HEK293 (cell line): Measurements from ENCODE around the gene RCAN2.

Source experiments
- CTCF ChIA-PET: fragments of 350-600 bp; formaldehyde crosslinking; extraction: SDS; loops from one replicate; lab custom pipeline; 2021; ENCODE audit warnings: antibody characterized with exemption; lab: Yijun Ruan, JAX
- POLR2A ChIA-PET: fragments of 300-600 bp; formaldehyde crosslinking; extraction: SDS; loops from one replicate; lab custom pipeline; 2020; ENCODE audit warnings: antibody characterized with exemption, inconsistent platforms; lab: Yijun Ruan, JAX
- H3K27ac ChIP-seq: fragments of 200-500 bp; sonication (Bioruptor generic); 2 replicates; pipeline ENCODE4 v1.5.1; 2014; ENCODE audit warnings: low read depth, low read length, control low read depth, inconsistent platforms; ENCODE audit errors: extremely low read depth
- H3K36me3 ChIP-seq, 2 experiments: fragments of 200-500 bp in 1 of 2; sonication (Bioruptor generic) in 1 of 2; 1 replicate in 1 of 2; 2 replicates in 1 of 2; pipeline ENCODE4 v1.5.1; 2014 to 2017; ENCODE audit warnings: inconsistent platforms in 2 of 2, low read length in 2 of 2; ENCODE audit not compliant: control insufficient read depth in 2 of 2, insufficient read depth in 1 of 2
- H3K4me1 ChIP-seq: fragments of 200-500 bp; sonication (Bioruptor generic); 2 replicates; pipeline ENCODE4 v1.5.1; 2014; ENCODE audit warnings: mild to moderate bottlenecking, low read length, inconsistent platforms; ENCODE audit not compliant: control insufficient read depth, insufficient read depth
- H3K4me3 ChIP-seq: 2 replicates; pipeline ENCODE4 v1.5.1; 2011; ENCODE audit warnings: low read depth, mild to moderate bottlenecking, control low read depth, low read length, moderate library complexity
- H3K9me3 ChIP-seq: fragments of 200-500 bp; sonication (Bioruptor generic); 2 replicates; pipeline ENCODE4 v1.5.1; 2014; ENCODE audit warnings: low read depth, low read length, inconsistent platforms; ENCODE audit not compliant: control insufficient read depth, insufficient read depth
- CTCF ChIP-seq: fragments of 450-650 bp; formaldehyde crosslinking; IDR thresholded peaks from 2 replicates; pipeline ENCODE4 v1.5.1; 2016; ENCODE audit warnings: missing biosample characterization, missing genetic modification characterization
- HOXA7 ChIP-seq: sonication (generic); formaldehyde crosslinking; IDR thresholded peaks from 2 replicates; pipeline ENCODE4 v1.8.1; 2022; ENCODE audit warnings: missing genetic modification reagents, borderline replicate concordance
- KLF17 ChIP-seq: fragments of 450-650 bp; formaldehyde crosslinking; IDR thresholded peaks from 2 replicates; pipeline ENCODE4 v1.5.1; 2016; ENCODE audit warnings: missing biosample characterization, missing genetic modification characterization
- SETDB1 ChIP-seq: IDR thresholded peaks from one replicate; pipeline ENCODE4 v1.6.1; 2017; ENCODE audit warnings: mild to moderate bottlenecking, low read length, moderate library complexity, mixed read lengths; ENCODE audit not compliant: insufficient read length
- ZBTB48 ChIP-seq: fragments of 450-650 bp; formaldehyde crosslinking; IDR thresholded peaks from 2 replicates; pipeline ENCODE4 v1.5.1; 2016; ENCODE audit warnings: missing biosample characterization, missing genetic modification characterization
- ZBTB49 ChIP-seq: fragments of 450-650 bp; formaldehyde crosslinking; IDR thresholded peaks from 2 replicates; pipeline ENCODE4 v1.5.1; 2016; ENCODE audit warnings: missing biosample characterization, missing genetic modification characterization, low read depth
- ZNF140 ChIP-seq: fragments of 450-650 bp; formaldehyde crosslinking; IDR thresholded peaks from 2 replicates; pipeline ENCODE4 v1.5.1; 2016; ENCODE audit warnings: missing biosample characterization, missing genetic modification characterization
- ZNF202 ChIP-seq: fragments of 450-650 bp; formaldehyde crosslinking; IDR thresholded peaks from 2 replicates; pipeline ENCODE4 v1.5.1; 2016; ENCODE audit warnings: missing biosample characterization, missing genetic modification characterization, borderline replicate concordance
- ZNF274 ChIP-seq, 2 experiments: fragments of 200-500 bp in 1 of 2; fragments of 450-650 bp in 1 of 2; sonication (Bioruptor generic) in 1 of 2; formaldehyde crosslinking in 1 of 2; IDR thresholded peaks; 2 replicates each; pipeline versions ENCODE4 v1.5.1 to v1.6.1; 2014 to 2016; ENCODE audit warnings: borderline replicate concordance in 1 of 2, inconsistent platforms in 1 of 2, low read length in 1 of 2, missing biosample characterization in 1 of 2, missing genetic modification characterization in 1 of 2
- ZNF394 ChIP-seq: fragments of 450-650 bp; formaldehyde crosslinking; IDR thresholded peaks from 2 replicates; pipeline ENCODE4 v1.5.1; 2016; ENCODE audit warnings: missing biosample characterization, missing genetic modification characterization, mild to moderate bottlenecking, moderate library complexity, borderline replicate concordance
- ZNF404 ChIP-seq: fragments of 450-650 bp; formaldehyde crosslinking; IDR thresholded peaks from 2 replicates; pipeline ENCODE4 v1.5.1; 2017; ENCODE audit warnings: missing biosample characterization, missing genetic modification characterization
- ZNF514 ChIP-seq: fragments of 450-650 bp; formaldehyde crosslinking; IDR thresholded peaks from 2 replicates; pipeline ENCODE4 v1.5.1; 2016; ENCODE audit warnings: missing biosample characterization, missing genetic modification characterization
- ZNF585B ChIP-seq: fragments of 450-650 bp; formaldehyde crosslinking; IDR thresholded peaks from 2 replicates; pipeline ENCODE4 v1.5.1; 2016; ENCODE audit warnings: missing biosample characterization, missing genetic modification characterization
- ZNF623 ChIP-seq: fragments of 450-650 bp; formaldehyde crosslinking; IDR thresholded peaks from 2 replicates; pipeline ENCODE4 v1.5.1; 2016; ENCODE audit warnings: missing biosample characterization, missing genetic modification characterization
- ZNF658 ChIP-seq: fragments of 450-650 bp; formaldehyde crosslinking; IDR thresholded peaks from 2 replicates; pipeline ENCODE4; 2016; ENCODE audit warnings: missing biosample characterization, missing genetic modification characterization
- ZNF664 ChIP-seq: fragments of 450-650 bp; formaldehyde crosslinking; IDR thresholded peaks from 2 replicates; pipeline ENCODE4 v1.5.1; 2016; ENCODE audit warnings: missing biosample characterization, missing genetic modification characterization
- ZNF692 ChIP-seq: fragments of 450-650 bp; formaldehyde crosslinking; IDR thresholded peaks from 2 replicates; pipeline ENCODE4 v1.5.1; 2016; ENCODE audit warnings: missing biosample characterization, missing genetic modification characterization
- ZNF701 ChIP-seq: fragments of 450-650 bp; formaldehyde crosslinking; IDR thresholded peaks from 2 replicates; pipeline ENCODE4 v1.5.1; 2016; ENCODE audit warnings: missing biosample characterization, missing genetic modification characterization
- ZSCAN30 ChIP-seq: fragments of 450-650 bp; IDR thresholded peaks from 2 replicates; pipeline ENCODE4 v1.5.1; 2018; ENCODE audit warnings: missing biosample characterization, mild to moderate bottlenecking, missing genetic modification characterization, moderate library complexity
- ZSCAN4 ChIP-seq: fragments of 450-650 bp; formaldehyde crosslinking; IDR thresholded peaks from 2 replicates; pipeline ENCODE4 v1.5.1; 2017; ENCODE audit warnings: missing biosample characterization, missing genetic modification characterization

Gene RCAN2

DNA sequence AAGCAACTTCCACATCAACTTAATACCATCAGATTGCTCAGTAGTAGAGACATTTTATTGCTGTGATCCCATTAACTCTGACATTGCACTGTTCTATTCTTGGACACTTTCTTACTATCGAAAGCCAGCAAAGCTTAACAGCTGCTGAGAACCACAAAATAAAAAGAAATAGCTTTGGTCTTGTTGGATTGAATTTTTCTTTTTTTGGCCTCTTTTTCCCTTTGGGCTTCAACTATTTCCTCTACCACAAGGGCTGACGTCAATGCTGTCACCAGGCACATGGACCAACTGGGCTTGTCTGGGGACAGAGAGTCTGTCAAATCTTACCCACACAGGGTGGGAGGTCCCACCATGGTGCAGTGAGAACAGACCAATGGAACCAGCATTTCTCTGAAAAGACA lies 257.1 kb downstream of the RCAN2 start:
- Histone ChIP-seq H3K4me3 (no peak overlapping the region), H3K36me3 (no peaks in the 10 kb centered on the region), H3K9me3 (no peaks in the 10 kb centered on the region), H3K4me1 (no peaks in the 10 kb centered on the region)
- TF ChIP-seq CTCF (tag by site-specific recombination) (no peak), ZNF658 (tag by site-specific recombination) (no peak), SETDB1 (no peak), ZSCAN30 (tag by site-specific recombination) (no peak), ZNF664 (tag by site-specific recombination) (no peak), ZNF514 (tag by site-specific recombination) (no peak), ZBTB49 (tag by site-specific recombination) (no peak), ZNF692 (tag by site-specific recombination) (no peak), ZNF701 (tag by site-specific recombination) (no peak)
- TF ChIP-seq, all 188 proteins: peak for 0
- no peak overlapping the region for H3K27ac ChIP-seq
- CTCF ChIA-PET: no interaction called here
- POLR2A ChIA-PET: no interaction called here

DNA sequence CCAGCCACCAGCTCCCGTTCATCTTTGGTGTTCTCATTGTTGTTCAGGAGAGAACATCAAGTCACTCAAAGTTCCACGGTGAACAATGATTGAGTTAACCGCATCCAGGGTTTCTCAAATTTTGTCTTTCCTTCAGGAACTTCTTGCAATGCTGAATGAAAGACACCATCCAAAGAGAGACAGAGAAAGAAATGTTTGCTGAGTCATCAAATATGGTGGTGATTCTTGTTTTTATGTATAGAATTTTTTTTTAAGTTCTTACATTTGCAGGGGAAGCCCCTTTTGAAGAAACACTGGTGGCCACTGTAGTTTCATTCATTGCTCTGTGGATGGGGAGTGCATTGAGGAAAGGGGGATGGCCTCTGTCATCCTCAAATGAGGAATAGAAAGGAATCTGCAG lies 258.1 kb downstream of the RCAN2 start:
- H3K36me3 ChIP-seq: no peaks in the 10 kb centered on the region
- no peak overlapping the region for H3K4me3 ChIP-seq
- POLR2A ChIA-PET: interaction anchor here (0.7 kb wide), 1 partner anchor 56 kb away, joined by 4 read pairs; no protein-coding TSS in a partner anchor
- no peak overlapping the region for H3K27ac ChIP-seq
- no peak for TF ChIP-seq ZNF404
- TF ChIP-seq ZBTB48 (tag by site-specific recombination): no peak
- no peak for TF ChIP-seq ZSCAN4
- TF ChIP-seq ZNF623 (tag by site-specific recombination): no peak
- TF ChIP-seq ZNF274 (IDR thresholded peaks at IDR 0.05; ENCODE audit: low read length): no peak
- TF ChIP-seq ZNF274 (tag by site-specific recombination; IDR thresholded peaks at IDR 0.05; ENCODE audit: borderline replicate concordance): no peak
- TF ChIP-seq HOXA7 (CRISPR knock-in tag): no peak
- TF ChIP-seq ZNF202 (tag by site-specific recombination): no peak
- TF ChIP-seq ZBTB49 (tag by site-specific recombination): no peak
- TF ChIP-seq ZNF394 (tag by site-specific recombination): no peak
- no peak for TF ChIP-seq ZNF585B (tag by site-specific recombination)
- no peak for TF ChIP-seq ZNF140 (tag by site-specific recombination)
- no peak for TF ChIP-seq KLF17 (tag by site-specific recombination)
- TF ChIP-seq, all 188 proteins: peak for 0
- Histone ChIP-seq H3K4me1 (no peaks in the 10 kb centered on the region), H3K9me3 (no peaks in the 10 kb centered on the region)
- CTCF ChIA-PET: interaction anchor here (0.7 kb wide), 1 partner anchor 168 kb away, joined by 3 read pairs; no protein-coding TSS in a partner anchor
